C4-2B (cell line): ENCODE results near the gene JAKMIP3.

ENCODE experiments used
- H3K27ac ChIP-seq: fragments of 450-650 bp; 2 replicates; pipeline ENCODE4 v1.5.1; 2017
- ZFX ChIP-seq: fragments of 450-650 bp; IDR thresholded peaks from 2 replicates; pipeline ENCODE4 v1.6.1; 2017
- TF ChIP-seq, protein P1 (sequence below): fragments of 450-650 bp; conservative IDR thresholded peaks from 2 replicates; pipeline ENCODE4 v1.5.1; 2017; ENCODE audit warnings: mild to moderate bottlenecking

JAKMIP3 gene

GRCh38 chr10:132114953-132115520 is 49.3 kb downstream of the JAKMIP3 start:
- TF ChIP-seq, protein P1, sequence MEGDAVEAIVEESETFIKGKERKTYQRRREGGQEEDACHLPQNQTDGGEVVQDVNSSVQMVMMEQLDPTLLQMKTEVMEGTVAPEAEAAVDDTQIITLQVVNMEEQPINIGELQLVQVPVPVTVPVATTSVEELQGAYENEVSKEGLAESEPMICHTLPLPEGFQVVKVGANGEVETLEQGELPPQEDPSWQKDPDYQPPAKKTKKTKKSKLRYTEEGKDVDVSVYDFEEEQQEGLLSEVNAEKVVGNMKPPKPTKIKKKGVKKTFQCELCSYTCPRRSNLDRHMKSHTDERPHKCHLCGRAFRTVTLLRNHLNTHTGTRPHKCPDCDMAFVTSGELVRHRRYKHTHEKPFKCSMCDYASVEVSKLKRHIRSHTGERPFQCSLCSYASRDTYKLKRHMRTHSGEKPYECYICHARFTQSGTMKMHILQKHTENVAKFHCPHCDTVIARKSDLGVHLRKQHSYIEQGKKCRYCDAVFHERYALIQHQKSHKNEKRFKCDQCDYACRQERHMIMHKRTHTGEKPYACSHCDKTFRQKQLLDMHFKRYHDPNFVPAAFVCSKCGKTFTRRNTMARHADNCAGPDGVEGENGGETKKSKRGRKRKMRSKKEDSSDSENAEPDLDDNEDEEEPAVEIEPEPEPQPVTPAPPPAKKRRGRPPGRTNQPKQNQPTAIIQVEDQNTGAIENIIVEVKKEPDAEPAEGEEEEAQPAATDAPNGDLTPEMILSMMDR, result no peak
- TF ChIP-seq ZFX, result no peak
- no peak overlapping the region for H3K27ac ChIP-seq
